ENCODE data around the gene PIK3AP1. TPM values are rescaled to one million over a fixed set of nuclear protein-coding genes. Genes with fewer than 3 reads are reported as not detected.
A peak's percentile ranks its signal among the peaks of the same experiment; 100 is the strongest.

PIK3AP1 gene
- total and polyA plus RNA-seq, 2 of the 13 experiments (the other 11 are each of a cell fraction or from before 2014, with no cell fraction given) = 3.6 to 13.8 TPM

DNA sequence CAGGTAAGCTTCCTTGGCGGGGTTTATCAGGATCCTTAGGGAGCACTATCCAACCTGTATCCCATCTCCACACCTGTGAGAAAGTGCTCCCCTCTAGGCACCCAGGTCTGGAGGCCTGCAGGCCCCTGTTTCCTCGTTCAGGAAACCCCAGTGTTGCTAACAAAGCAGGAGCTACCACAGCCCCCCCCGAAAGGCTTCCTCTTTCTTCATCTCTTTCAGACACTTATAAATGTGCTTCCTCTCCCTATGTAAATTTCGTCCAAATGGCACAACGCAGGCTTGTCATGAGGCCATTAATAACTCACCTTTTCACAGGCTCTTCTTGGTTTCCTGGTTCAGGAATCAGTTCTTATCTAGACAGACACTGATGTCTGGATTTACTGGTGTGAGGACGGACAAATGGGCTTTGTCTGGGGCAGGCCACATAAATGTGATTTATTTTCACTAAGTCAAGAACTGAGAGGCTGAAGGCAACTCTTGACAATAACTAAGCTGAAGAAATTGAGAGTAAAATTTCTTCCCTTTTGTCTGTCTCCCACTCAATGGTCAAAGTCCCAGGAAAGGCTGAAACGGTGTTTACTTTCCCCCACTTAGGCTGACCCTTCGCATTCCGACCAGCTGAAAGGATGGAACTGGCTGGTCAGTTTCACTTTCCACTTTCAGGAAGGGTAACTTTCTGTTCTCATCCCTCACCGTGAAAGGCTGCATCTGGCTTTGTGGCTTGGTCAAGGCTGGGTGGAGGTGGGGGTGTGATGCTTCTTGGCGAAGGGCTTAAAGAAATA lies 46.8 kb downstream of the PIK3AP1 start (continued):
- no peak; the same call in 1 of the 2 replicates for TF ChIP-seq CBX5 (CRISPR knock-in tag; IDR thresholded peaks at IDR 0.05; ENCODE audit: borderline replicate concordance)
- TF ChIP-seq SALL1 (CRISPR knock-in tag; IDR thresholded peaks at IDR 0.05) = peak; percentile 77
- TF ChIP-seq MZF1 (CRISPR knock-in tag; IDR thresholded peaks at IDR 0.05; ENCODE audit: borderline replicate concordance) = no peak
- no peak for TF ChIP-seq MTA3 (CRISPR knock-in tag; IDR thresholded peaks at IDR 0.05)
- no peak for TF ChIP-seq ZNF224 (CRISPR knock-in tag; IDR thresholded peaks at IDR 0.05)
- TF ChIP-seq ZNF431 (CRISPR knock-in tag; IDR thresholded peaks at IDR 0.05; ENCODE audit: borderline replicate concordance, low read depth) = no peak
- TF ChIP-seq IKZF1 (IDR thresholded peaks at IDR 0.05) = no peak
- no peak for TF ChIP-seq ZSCAN9 (CRISPR knock-in tag; IDR thresholded peaks at IDR 0.05; ENCODE audit: borderline replicate concordance)
- TF ChIP-seq HHEX (CRISPR knock-in tag; IDR thresholded peaks at IDR 0.05) = peak; percentile 66; the same call in 1 of the 2 replicates
- TF ChIP-seq ARNT (IDR thresholded peaks at IDR 0.05) = no peak
- TF ChIP-seq ZNF264 (CRISPR knock-in tag; IDR thresholded peaks at IDR 0.05) = no peak
- peak; percentile 83 for TF ChIP-seq SAP130 (CRISPR knock-in tag; IDR thresholded peaks at IDR 0.05; ENCODE audit: low read depth)
- no peak; the same call in 1 of the 2 replicates for TF ChIP-seq SIX1 (CRISPR knock-in tag; IDR thresholded peaks at IDR 0.05; ENCODE audit: borderline replicate concordance)
- TF ChIP-seq, protein P1, sequence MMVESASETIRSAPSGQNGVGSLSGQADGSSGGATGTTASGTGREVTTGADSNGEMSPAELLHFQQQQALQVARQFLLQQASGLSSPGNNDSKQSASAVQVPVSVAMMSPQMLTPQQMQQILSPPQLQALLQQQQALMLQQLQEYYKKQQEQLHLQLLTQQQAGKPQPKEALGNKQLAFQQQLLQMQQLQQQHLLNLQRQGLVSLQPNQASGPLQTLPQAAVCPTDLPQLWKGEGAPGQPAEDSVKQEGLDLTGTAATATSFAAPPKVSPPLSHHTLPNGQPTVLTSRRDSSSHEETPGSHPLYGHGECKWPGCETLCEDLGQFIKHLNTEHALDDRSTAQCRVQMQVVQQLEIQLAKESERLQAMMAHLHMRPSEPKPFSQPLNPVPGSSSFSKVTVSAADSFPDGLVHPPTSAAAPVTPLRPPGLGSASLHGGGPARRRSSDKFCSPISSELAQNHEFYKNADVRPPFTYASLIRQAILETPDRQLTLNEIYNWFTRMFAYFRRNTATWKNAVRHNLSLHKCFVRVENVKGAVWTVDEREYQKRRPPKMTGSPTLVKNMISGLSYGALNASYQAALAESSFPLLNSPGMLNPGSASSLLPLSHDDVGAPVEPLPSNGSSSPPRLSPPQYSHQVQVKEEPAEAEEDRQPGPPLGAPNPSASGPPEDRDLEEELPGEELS (CRISPR knock-in tag; IDR thresholded peaks at IDR 0.05) = peak; percentile 77
- TF ChIP-seq, protein P2, sequence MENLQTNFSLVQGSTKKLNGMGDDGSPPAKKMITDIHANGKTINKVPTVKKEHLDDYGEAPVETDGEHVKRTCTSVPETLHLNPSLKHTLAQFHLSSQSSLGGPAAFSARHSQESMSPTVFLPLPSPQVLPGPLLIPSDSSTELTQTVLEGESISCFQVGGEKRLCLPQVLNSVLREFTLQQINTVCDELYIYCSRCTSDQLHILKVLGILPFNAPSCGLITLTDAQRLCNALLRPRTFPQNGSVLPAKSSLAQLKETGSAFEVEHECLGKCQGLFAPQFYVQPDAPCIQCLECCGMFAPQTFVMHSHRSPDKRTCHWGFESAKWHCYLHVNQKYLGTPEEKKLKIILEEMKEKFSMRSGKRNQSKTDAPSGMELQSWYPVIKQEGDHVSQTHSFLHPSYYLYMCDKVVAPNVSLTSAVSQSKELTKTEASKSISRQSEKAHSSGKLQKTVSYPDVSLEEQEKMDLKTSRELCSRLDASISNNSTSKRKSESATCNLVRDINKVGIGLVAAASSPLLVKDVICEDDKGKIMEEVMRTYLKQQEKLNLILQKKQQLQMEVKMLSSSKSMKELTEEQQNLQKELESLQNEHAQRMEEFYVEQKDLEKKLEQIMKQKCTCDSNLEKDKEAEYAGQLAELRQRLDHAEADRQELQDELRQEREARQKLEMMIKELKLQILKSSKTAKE (CRISPR knock-in tag; IDR thresholded peaks at IDR 0.05; ENCODE audit: borderline replicate concordance) = no peak
